AG09319 (cell line): ENCODE measurements around the gene IDH2.
A peak's percentile ranks its signal among the peaks of the same experiment; 100 is the strongest.
"Not testable (repeated sequence)": the region's sequence is repeated elsewhere in the genome, so short reads cannot be mapped to it uniquely, and the experiment has no call there.

Experiments
- DNase-seq: peaks from one replicate; pipeline ENCODE4 v3.0.0-alpha.2; 2010; ENCODE audit warnings: low read depth; ENCODE audit errors: extremely low read depth
- CTCF ChIP-seq: IDR thresholded peaks from 2 replicates; pipeline ENCODE4 v1.5.1; 2011; ENCODE audit warnings: low read depth, mild to moderate bottlenecking, inconsistent platforms, low read length, moderate library complexity

IDH2 gene

GRCh38 chr15:90074916-90075315, 27.4 kb downstream of the IDH2 start:
- no peak for DNase-seq
- no peak for TF ChIP-seq CTCF

GRCh38 chr15:90074023-90074422, 28.2 kb downstream of the IDH2 start:
- TF ChIP-seq CTCF: no peak

GRCh38 chr15:90072978-90073640, 29.2 kb downstream of the IDH2 start:
- no peak for TF ChIP-seq CTCF
- DNase-seq: no peak

More at GRCh38 chr15:90074023-90074422, 28.2 kb downstream of the IDH2 start:
- DNase-seq: no peak

GRCh38 chr15:90071220-90071807, 31.0 kb downstream of the IDH2 start:
- peak; percentile 89 for TF ChIP-seq CTCF
- peak; percentile 62 for DNase-seq

- not testable (repeated sequence) for DNase-seq
Observed at GRCh38 chr15:90070623-90071022, 31.6 kb downstream of the IDH2 start.

- TF ChIP-seq CTCF: no peak
- DNase-seq: no peak
Observed at GRCh38 chr15:90067953-90068606, 34.2 kb downstream of the IDH2 start.

- no peak for TF ChIP-seq CTCF
- DNase-seq: no peak
Observed at GRCh38 chr15:90067181-90067952, 34.9 kb downstream of the IDH2 start.
